ENCODE data around the gene CCDC138.

DNA sequence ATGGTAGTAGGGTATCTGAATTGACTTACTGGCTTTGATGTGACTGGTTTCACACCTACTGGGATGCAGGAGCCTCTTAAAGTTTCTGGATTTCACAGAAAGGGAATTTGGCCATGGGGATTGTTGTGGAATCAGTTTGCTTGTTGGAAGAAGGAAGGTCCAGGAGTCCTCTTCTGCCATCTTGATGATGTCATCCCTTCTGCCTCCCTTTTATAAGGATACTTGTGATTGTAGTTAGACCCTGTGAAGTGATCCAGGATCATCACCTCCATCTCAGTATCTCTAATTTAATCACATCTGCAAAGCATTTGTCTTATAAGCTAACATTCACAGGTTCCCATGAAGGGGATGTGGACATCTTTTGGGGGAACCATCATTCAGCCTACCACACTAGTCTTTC is 79.5 kb downstream of the CCDC138 start:
- no peak for TF ChIP-seq EZH2 (IDR thresholded peaks at IDR 0.05; ENCODE audit: low read length)
- TF ChIP-seq, protein P1, sequence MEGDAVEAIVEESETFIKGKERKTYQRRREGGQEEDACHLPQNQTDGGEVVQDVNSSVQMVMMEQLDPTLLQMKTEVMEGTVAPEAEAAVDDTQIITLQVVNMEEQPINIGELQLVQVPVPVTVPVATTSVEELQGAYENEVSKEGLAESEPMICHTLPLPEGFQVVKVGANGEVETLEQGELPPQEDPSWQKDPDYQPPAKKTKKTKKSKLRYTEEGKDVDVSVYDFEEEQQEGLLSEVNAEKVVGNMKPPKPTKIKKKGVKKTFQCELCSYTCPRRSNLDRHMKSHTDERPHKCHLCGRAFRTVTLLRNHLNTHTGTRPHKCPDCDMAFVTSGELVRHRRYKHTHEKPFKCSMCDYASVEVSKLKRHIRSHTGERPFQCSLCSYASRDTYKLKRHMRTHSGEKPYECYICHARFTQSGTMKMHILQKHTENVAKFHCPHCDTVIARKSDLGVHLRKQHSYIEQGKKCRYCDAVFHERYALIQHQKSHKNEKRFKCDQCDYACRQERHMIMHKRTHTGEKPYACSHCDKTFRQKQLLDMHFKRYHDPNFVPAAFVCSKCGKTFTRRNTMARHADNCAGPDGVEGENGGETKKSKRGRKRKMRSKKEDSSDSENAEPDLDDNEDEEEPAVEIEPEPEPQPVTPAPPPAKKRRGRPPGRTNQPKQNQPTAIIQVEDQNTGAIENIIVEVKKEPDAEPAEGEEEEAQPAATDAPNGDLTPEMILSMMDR (optimal IDR thresholded peaks at IDR 0.05 in 1 of 3, IDR thresholded peaks at IDR 0.05 in 1 of 3, conservative IDR thresholded peaks at IDR 0.05 in 1 of 3; ENCODE audit: extremely low read depth in 1 of 3, insufficient read depth in 2 of 3, low read length in 3 of 3) = no peak
